Panc1 (cell line): ENCODE results near the gene ASCC3.

Experiments
- CTCF ChIP-seq: fragments of 450-650 bp; IDR thresholded peaks from 2 replicates; pipeline ENCODE4 v1.5.1; 2017; ENCODE audit warnings: mild to moderate bottlenecking
- POLR2AphosphoS5 ChIP-seq: IDR thresholded peaks from 2 replicates; pipeline ENCODE4 v1.6.1; 2012; ENCODE audit warnings: mild to moderate bottlenecking, low read depth, low read length, moderate library complexity
- REST ChIP-seq, 2 experiments: IDR thresholded peaks; 2 replicates each; pipeline ENCODE4 v1.6.1; 2011 to 2012; ENCODE audit warnings: low read depth in 2 of 2, control low read depth in 1 of 2, low read length in 1 of 2, mild to moderate bottlenecking in 1 of 2, moderate library complexity in 1 of 2; ENCODE audit not compliant: insufficient read depth in 1 of 2

- TF ChIP-seq CTCF = no peak
- no peak for TF ChIP-seq REST (IDR thresholded peaks at IDR 0.05; ENCODE audit: insufficient read depth in 1 of 2, low read depth in 2 of 2, low read length in 1 of 2)
- TF ChIP-seq POLR2AphosphoS5 = no peak
Observed at GRCh38 chr6:100518588-100518987, 362.5 kb downstream of the ASCC3 start.
